Measurements from ENCODE around the gene SOX13.
"Not testable (repeated sequence)": the region's sequence is repeated elsewhere in the genome, so short reads cannot be mapped to it uniquely, and the experiment has no call there.

The SOX13 gene

DNA sequence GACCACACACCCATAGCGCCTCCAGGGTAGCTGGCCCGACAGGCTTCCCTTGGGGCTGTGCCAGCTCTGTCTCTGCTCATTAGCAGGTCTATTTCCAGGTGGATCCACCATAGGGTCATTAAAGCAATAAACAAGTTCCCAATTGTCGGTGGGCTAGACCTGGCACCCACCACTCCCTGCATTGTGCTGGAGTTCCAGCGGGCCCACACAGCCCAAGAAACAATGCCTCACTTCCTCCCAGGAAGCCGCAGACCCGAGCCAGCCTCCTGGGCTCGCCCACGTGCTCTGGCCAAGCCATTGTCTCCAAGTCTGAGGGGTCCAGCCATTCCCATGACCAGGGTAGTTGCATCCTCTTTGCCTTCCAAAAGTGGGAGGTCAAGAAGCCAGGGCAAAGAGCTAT lies 27.5 kb upstream of the SOX13 start:
- no peaks in the 10 kb centered on the region for H3K9me3 Mint-ChIP-seq

DNA sequence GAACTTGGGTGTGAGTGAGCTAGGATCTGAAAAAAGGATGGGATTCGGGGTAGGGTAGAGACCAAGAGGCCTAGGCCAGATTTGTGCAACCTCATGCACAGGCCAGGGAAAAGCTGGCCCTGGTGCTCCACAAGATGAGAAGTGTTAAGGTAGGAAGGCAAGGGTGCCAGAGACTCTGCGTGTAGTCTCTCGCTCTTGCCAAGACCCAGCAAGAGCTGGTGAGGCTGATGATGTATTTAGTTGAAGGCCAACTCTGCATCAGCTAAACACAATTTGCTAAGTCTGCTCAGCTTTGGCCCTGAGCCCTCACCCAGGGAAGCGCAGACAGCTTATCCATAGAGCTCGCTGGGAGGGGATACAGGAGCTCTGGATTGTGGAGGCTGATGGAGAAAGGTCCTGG lies 26.6 kb upstream of the SOX13 start:
- no peaks in the 10 kb centered on the region for H3K27me3 Mint-ChIP-seq (ENCODE audit: low read depth)
- H3K9me3 Mint-ChIP-seq: no peaks in the 10 kb centered on the region
- no peaks in the 10 kb centered on the region for H3K4me1 Mint-ChIP-seq (ENCODE audit: low read depth)
- no peaks in the 10 kb centered on the region for H3K36me3 Mint-ChIP-seq (ENCODE audit: low read depth)
- no peak overlapping the region for H3K4me3 Mint-ChIP-seq
- no peak overlapping the region for H3K27ac Mint-ChIP-seq

More for the DNA sequence above, 27.5 kb upstream of the SOX13 start:
- no peaks in the 10 kb centered on the region for H3K27me3 Mint-ChIP-seq (ENCODE audit: low read depth)
- H3K36me3 Mint-ChIP-seq (ENCODE audit: low read depth): no peaks in the 10 kb centered on the region
- H3K27ac Mint-ChIP-seq: no peak overlapping the region
- H3K4me3 Mint-ChIP-seq: no peak overlapping the region
- no peaks in the 10 kb centered on the region for H3K4me1 Mint-ChIP-seq (ENCODE audit: low read depth)

DNA sequence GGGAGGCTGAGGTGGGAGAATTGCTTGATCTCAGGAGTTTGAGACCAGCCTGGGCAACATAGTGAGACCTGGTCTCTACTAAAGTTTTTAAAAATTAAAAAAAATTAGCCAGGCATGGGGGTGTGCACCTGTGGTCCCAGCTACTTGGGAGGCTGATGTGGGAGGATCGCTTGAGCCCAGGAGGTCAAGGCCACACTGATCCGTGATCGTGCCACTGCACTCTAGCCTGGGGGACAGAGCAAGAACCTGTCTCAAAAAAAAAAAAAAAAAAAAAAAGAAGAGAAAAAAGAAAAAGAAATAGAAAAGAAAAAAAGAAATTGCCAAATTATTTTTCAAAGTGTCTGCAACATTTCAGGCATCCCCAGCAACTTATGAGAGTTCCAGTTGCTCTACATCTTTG lies 24.1 kb upstream of the SOX13 start:
- H3K27me3 Mint-ChIP-seq (ENCODE audit: low read depth); H3K9me3 Mint-ChIP-seq; H3K36me3 Mint-ChIP-seq (ENCODE audit: low read depth); H3K4me3 Mint-ChIP-seq; H3K4me1 Mint-ChIP-seq (ENCODE audit: low read depth); H3K27ac Mint-ChIP-seq: not testable (repeated sequence)

DNA sequence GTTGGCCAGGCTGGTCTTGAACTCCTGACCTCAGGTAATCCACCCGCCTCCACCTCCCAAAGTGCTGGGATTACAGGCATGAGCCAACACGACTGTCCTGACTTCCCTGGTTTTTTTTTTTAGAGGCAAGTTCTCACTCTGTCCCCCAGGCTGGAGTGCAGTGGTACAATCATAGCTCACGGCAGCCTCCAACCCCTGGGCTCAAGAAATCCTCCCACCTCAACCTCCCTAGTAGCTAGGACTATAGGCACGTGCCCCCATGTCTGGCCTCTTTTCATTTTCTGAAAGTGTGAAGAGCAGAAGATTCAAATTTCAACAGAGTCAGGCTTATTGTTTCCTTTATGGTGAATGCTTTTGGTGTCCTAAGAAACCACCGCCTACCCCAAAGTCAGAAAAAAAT lies 21.7 kb upstream of the SOX13 start:
- H3K4me1 Mint-ChIP-seq (ENCODE audit: low read depth): no peaks in the 10 kb centered on the region
- no peaks in the 10 kb centered on the region for H3K9me3 Mint-ChIP-seq
- H3K27ac Mint-ChIP-seq: no peak overlapping the region
- no peaks in the 10 kb centered on the region for H3K36me3 Mint-ChIP-seq (ENCODE audit: low read depth)
- H3K4me3 Mint-ChIP-seq: no peak overlapping the region
- peaks cover 8% of the 10 kb centered on the region for H3K27me3 Mint-ChIP-seq (ENCODE audit: low read depth)

DNA sequence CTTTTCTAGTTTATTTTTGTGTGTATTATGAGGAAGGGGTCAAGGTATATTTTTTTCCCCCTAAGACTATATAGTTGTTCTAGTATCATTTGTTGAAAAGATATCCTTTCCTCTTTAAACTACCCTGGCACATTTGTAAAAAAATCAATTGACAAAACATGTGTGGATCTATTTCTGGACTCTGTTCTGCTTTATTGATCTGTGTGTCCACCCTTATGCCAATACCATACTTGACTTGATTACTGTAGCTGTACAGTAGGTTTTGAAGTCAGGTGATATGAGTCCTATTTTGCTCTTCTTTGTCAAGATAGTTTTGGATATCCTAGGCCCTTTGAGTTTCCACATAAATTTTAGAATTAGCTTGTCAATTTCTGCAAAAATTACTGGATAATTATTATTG lies 21.2 kb upstream of the SOX13 start:
- Mint-ChIP-seq H3K27me3 (ENCODE audit: low read depth) (peaks cover 9% of the 10 kb centered on the region), H3K27ac (no peak overlapping the region), H3K36me3 (ENCODE audit: low read depth) (no peaks in the 10 kb centered on the region), H3K4me1 (ENCODE audit: low read depth) (no peaks in the 10 kb centered on the region), H3K9me3 (no peaks in the 10 kb centered on the region), H3K4me3 (no peak overlapping the region)

DNA sequence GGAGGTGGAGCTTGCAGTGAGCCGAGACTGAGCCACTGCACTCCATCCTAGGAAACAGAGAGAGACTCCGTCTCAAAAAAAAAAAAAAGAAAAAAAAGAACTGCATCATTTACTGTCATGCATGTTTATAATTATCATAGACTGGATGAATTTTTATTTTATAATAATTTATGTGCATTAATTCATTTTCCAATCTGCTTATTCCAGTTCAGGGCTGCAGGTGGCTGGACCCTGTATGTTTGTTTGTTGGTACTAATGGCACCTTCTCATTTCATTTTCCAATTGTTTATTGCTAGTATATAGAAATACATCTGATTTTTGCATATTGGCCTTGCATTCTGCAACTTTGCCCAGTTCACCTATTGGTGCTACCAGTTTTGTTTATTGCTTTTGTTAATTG lies 19.0 kb upstream of the SOX13 start:
- no peaks in the 10 kb centered on the region for H3K36me3 Mint-ChIP-seq (ENCODE audit: low read depth)
- H3K9me3 Mint-ChIP-seq: no peaks in the 10 kb centered on the region
- no peak overlapping the region for H3K27ac Mint-ChIP-seq
- peaks cover 13% of the 10 kb centered on the region for H3K27me3 Mint-ChIP-seq (ENCODE audit: low read depth)
- H3K4me1 Mint-ChIP-seq (ENCODE audit: low read depth): no peaks in the 10 kb centered on the region
- no peak overlapping the region for H3K4me3 Mint-ChIP-seq

DNA sequence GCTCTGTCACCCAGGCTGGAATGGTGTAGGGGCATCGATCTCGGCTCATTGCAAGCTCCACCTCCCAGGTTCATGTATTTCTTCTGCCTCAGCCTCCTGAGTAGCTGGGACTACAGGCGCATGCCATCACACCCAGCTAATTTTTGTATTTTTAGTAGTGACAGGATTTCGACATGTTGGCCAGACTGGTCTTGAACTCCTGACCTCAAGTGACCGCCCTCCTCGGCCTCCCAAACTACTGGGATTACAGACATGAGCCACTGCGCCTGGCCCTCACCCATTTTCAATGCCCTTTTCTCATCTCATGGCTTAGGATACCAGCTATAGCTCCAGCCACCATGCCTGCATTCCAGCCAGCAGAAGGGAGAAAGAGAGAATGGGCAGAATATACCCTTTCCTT lies 12.9 kb upstream of the SOX13 start:
- H3K27me3 Mint-ChIP-seq (ENCODE audit: low read depth): peaks cover 33% of the 10 kb centered on the region
- no peak overlapping the region for H3K4me3 Mint-ChIP-seq
- no peak overlapping the region for H3K27ac Mint-ChIP-seq
- no peaks in the 10 kb centered on the region for H3K36me3 Mint-ChIP-seq (ENCODE audit: low read depth)
- no peaks in the 10 kb centered on the region for H3K4me1 Mint-ChIP-seq (ENCODE audit: low read depth)
- H3K9me3 Mint-ChIP-seq: no peaks in the 10 kb centered on the region

DNA sequence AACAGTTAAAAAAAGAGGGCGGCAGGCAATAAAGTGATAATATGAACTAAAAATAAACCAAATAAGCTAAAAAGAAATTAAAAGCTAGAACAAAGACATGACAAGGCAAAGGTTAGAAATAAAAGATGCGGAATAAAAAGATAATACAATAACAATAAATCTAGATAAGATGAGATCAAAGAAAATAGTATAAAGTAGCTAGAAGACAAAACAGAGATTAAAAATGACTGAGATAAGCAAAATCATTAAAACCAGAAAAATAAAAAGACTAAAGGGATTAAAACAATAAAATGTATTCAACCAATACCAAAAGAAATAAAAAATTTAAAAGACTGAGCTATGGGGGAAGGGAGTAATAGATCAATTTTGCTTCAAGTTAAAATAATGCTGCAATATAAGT lies 10.8 kb upstream of the SOX13 start:
- H3K36me3 Mint-ChIP-seq (ENCODE audit: low read depth): no peaks in the 10 kb centered on the region
- no peaks in the 10 kb centered on the region for H3K9me3 Mint-ChIP-seq
- no peak overlapping the region for H3K27ac Mint-ChIP-seq
- H3K4me3 Mint-ChIP-seq: no peak overlapping the region
- H3K27me3 Mint-ChIP-seq (ENCODE audit: low read depth): peaks cover 24% of the 10 kb centered on the region
- no peaks in the 10 kb centered on the region for H3K4me1 Mint-ChIP-seq (ENCODE audit: low read depth)

DNA sequence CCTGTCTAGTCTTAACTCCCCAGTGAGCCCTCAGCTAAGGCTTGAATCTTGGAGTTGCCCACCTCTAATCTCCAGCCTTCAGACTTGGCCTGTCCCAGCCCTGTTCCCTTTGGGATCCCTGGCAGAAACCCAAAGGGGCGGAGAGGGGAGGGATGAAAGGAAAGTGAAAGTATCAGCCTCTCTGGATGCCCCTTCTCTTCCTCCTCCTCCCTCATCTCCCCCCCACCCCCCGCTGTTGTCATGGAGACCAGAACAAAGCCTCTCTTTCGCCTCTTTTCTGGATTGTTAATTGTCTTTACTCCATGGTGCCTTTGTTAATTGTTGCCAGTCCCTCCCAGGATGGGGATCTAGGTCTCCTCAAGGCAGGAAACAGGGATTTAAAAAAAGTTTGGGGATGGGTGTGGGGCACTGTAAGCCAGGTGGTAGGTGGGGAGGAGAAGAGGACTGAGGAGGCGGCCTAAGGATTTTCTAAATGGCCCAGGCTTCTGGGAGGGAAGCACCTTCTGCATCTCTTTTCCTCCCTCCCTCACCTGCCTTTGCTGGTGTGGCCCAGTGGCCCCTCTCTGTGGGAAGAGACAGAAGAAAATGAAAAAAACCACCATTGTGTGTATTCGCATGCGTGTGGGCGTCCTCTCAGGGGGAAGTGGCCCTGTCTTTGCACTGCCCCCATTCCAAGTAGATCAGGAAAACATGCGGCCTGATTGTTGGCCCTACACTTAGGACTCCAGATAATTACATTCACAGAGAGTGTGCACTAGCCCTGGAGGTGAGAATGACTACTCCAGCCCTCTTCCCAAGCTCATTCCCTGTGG lies 7.5 kb upstream of the SOX13 start:
- Mint-ChIP-seq H3K27ac (no peak overlapping the region), H3K36me3 (ENCODE audit: low read depth) (no peaks in the 10 kb centered on the region), H3K4me3 (no peak overlapping the region), H3K9me3 (no peaks in the 10 kb centered on the region), H3K27me3 (ENCODE audit: low read depth) (peaks cover 39% of the 10 kb centered on the region), H3K4me1 (ENCODE audit: low read depth) (no peaks in the 10 kb centered on the region)

DNA sequence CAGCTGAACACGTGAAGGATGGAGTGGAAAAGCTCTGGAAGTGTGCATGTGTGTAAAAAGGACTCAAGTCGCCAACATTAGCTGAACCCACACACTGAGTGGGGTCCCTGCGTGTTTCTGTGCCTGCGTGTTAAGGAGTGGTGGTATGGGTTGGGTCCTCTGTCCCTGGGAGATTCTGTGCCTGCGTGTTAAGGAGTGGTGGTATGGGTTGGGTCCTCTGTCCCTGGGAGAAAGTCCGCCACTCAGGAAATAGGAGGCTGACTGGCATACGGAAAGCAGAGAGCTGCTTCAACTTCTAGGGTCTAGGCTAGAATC lies 7.0 kb upstream of the SOX13 start:
- no peak overlapping the region for H3K4me3 Mint-ChIP-seq
- no peak overlapping the region for H3K27ac Mint-ChIP-seq
- no peaks in the 10 kb centered on the region for H3K36me3 Mint-ChIP-seq (ENCODE audit: low read depth)
- H3K4me1 Mint-ChIP-seq (ENCODE audit: low read depth): no peaks in the 10 kb centered on the region
- peaks cover 41% of the 10 kb centered on the region for H3K27me3 Mint-ChIP-seq (ENCODE audit: low read depth)
- no peaks in the 10 kb centered on the region for H3K9me3 Mint-ChIP-seq

DNA sequence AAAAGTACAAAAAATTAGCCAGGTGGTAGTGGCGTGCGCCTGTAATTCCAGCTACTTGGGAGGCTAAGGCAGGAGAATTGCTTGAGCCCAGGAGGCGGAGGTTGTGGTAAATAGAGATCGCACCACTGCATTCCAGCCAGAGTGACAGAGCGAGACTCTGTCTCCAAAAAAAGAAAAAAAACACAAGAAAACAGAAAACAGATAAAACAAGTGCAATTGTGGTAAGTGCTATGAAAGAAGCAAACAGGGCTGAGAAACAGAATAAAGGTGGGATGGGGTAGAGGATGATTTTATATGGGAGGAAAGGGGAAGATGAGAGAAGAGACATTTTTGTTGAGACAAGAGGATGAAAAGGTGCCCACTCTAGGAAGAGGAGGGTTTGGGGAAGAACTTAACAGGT lies 5.0 kb upstream of the SOX13 start:
- H3K4me3 Mint-ChIP-seq: no peak overlapping the region
- no peaks in the 10 kb centered on the region for H3K36me3 Mint-ChIP-seq (ENCODE audit: low read depth)
- no peak overlapping the region for H3K27ac Mint-ChIP-seq
- peaks cover 49% of the 10 kb centered on the region for H3K27me3 Mint-ChIP-seq (ENCODE audit: low read depth)
- no peaks in the 10 kb centered on the region for H3K9me3 Mint-ChIP-seq
- no peaks in the 10 kb centered on the region for H3K4me1 Mint-ChIP-seq (ENCODE audit: low read depth)

DNA sequence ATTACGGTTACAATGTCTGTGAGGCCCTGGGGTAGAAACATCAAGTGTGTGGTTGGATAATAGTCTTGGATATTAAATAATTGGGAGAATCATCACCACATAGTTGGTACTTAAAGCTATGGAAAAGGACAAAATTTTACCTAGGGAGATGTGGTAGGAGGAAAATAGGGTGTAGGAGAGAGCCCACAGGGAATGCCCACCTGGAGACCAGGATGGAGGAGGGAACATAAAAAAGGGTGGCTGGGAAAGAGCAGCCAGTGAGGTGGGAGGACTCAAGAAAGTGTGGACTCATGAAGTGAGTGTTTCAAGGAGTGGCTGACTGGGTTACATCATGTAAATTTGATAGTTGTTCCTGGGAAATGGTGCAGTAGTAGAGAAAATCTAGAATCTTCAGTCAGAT lies 3.0 kb upstream of the SOX13 start:
- peaks cover 2% of the 10 kb centered on the region for H3K4me1 Mint-ChIP-seq (ENCODE audit: low read depth)
- no peaks in the 10 kb centered on the region for H3K9me3 Mint-ChIP-seq

DNA sequence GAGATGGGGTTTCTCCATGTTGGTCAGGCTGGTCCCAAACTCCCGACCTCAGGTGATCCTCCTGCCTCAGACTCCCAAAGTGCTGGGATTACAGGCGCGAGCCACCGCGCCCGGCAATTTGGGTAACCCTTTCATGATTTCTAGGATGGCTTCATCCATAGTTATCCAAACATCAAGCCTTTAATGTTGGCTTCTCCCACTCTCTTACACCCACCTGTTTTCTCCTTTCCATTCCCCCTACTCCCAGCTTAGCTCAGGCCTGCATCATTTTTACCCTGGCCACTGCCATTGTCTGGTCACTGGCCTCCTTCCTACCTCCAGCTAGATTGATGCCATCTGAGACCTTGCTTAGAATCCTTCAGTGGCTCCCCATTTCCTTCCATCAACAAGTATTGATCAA lies 2.0 kb upstream of the SOX13 start:
- Mint-ChIP-seq H3K27me3 (ENCODE audit: low read depth) (peaks cover 71% of the 10 kb centered on the region), H3K36me3 (ENCODE audit: low read depth) (no peaks in the 10 kb centered on the region), H3K4me1 (ENCODE audit: low read depth) (peaks cover 2% of the 10 kb centered on the region), H3K4me3 (no peak overlapping the region), H3K27ac (no peak overlapping the region), H3K9me3 (no peaks in the 10 kb centered on the region)

More for the DNA sequence above, 3.0 kb upstream of the SOX13 start:
- H3K27ac Mint-ChIP-seq: no peak overlapping the region
- H3K36me3 Mint-ChIP-seq (ENCODE audit: low read depth): no peaks in the 10 kb centered on the region
- H3K4me3 Mint-ChIP-seq: no peak overlapping the region
- H3K27me3 Mint-ChIP-seq (ENCODE audit: low read depth): peaks cover 61% of the 10 kb centered on the region

DNA sequence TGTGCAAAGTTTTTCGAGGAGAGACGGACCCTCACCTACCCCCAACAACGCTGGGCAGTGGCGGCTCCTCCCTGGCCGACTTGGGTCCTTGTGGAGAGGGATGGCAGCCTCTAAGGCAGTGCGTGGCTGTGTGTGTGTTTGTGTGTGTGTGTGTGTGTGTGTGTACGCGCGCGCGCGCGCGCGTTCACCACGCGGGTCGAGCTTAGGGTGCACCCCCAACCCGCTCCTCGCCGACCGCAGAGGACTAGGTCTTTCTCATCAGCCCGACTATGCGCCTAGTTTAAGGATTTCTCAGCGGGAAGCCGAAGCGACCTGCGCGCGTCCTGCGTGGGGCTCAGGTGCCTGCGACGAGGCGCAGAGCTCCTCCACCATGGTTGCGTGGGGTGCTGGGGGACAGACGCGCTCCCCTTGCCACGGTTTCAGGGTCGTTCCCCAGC lies 940 bp downstream of the SOX13 start:
- no peak overlapping the region for H3K27ac Mint-ChIP-seq
- H3K4me3 Mint-ChIP-seq: peak overlapping the region; percentile 57
- H3K4me1 Mint-ChIP-seq (ENCODE audit: low read depth): peaks cover 2% of the 10 kb centered on the region
- no peaks in the 10 kb centered on the region for H3K9me3 Mint-ChIP-seq
- no peaks in the 10 kb centered on the region for H3K36me3 Mint-ChIP-seq (ENCODE audit: low read depth)
- H3K27me3 Mint-ChIP-seq (ENCODE audit: low read depth): peaks cover 90% of the 10 kb centered on the region

DNA sequence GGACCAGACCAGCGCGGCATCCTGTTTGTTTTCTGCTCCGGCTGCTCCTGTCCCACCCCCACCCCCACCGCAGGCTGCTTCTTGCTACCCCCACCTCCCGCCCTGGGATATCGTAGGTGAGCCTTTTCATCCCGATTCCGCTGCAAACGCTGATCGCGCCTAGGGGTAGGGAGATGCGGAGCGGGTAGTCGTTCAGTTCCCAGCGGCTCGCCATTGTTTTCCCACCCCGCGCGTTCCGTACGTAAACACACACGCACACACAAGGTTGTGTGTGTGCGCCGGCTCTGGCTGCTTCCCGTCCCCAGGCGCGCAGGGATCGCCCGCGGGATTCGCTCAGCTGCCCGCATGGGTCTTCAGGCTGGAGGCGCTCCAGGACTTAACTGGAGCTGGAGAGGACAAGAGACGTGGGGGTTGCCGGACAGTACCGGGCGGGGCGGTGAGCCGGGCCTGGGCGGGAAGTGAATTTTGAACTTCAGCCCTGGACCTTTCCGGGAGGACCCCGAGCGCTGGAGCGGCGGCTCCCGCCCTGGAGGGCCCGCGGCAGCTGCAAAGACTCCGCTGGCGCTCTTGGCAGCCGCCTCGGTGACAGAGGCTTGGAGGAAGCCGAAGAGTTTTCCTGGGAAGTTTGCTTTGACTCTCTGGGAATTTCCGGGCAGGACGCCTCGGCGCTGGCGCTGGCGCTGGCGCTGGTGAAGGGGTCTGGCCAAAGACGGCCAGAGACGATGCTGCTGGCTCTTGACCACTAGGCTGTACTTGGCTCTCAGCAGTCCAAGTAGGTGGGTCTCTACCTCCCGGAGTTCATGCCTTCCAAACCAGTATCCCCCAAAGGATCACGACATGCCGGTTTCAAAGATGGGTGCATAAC lies 1.6 kb downstream of the SOX13 start:
- Mint-ChIP-seq H3K4me1 (ENCODE audit: low read depth) (peaks cover 2% of the 10 kb centered on the region), H3K27me3 (ENCODE audit: low read depth) (peaks cover 84% of the 10 kb centered on the region), H3K4me3 (peak overlapping the region; percentile 41), H3K27ac (no peak overlapping the region), H3K9me3 (no peaks in the 10 kb centered on the region), H3K36me3 (ENCODE audit: low read depth) (no peaks in the 10 kb centered on the region)
